Measurements from ENCODE around the gene CITED2.

DNA sequence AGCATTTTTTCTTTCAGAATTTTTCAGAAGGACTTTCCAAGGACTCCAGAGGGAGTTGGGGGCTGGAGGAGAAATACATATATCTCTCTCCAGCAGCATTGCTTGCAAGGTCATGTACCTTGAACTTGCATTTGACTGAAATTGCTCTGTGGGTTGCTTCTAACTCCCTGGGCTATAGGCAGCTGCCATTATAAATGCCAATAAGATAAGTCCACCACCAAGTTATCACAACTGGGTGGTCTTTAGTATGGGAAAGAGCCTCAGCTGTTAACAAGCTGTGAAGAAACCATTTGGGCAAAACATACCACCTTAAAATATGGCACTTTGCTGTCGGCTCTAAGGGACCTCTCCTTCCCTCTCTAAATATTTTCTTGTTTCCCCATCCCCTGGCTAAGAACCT lies 20.9 kb upstream of the CITED2 start:
- TF ChIP-seq, protein P1, sequence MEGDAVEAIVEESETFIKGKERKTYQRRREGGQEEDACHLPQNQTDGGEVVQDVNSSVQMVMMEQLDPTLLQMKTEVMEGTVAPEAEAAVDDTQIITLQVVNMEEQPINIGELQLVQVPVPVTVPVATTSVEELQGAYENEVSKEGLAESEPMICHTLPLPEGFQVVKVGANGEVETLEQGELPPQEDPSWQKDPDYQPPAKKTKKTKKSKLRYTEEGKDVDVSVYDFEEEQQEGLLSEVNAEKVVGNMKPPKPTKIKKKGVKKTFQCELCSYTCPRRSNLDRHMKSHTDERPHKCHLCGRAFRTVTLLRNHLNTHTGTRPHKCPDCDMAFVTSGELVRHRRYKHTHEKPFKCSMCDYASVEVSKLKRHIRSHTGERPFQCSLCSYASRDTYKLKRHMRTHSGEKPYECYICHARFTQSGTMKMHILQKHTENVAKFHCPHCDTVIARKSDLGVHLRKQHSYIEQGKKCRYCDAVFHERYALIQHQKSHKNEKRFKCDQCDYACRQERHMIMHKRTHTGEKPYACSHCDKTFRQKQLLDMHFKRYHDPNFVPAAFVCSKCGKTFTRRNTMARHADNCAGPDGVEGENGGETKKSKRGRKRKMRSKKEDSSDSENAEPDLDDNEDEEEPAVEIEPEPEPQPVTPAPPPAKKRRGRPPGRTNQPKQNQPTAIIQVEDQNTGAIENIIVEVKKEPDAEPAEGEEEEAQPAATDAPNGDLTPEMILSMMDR (IDR thresholded peaks at IDR 0.05): no peak
- TF ChIP-seq POLR2A (IDR thresholded peaks at IDR 0.05): no peak
- TF ChIP-seq POLR2AphosphoS5 (IDR thresholded peaks at IDR 0.05): no peak
- TF ChIP-seq EP300 (IDR thresholded peaks at IDR 0.05): no peak
